Measurements from ENCODE around the gene STPG3. TPM values are rescaled to one million over a fixed set of nuclear protein-coding genes. Genes with fewer than 3 reads are reported as not detected.

Gene STPG3
- total RNA-seq, 2 experiments from 2014 or later: not detected

- ChIA-PET POLR2A (no interaction called here), CTCF (interaction anchor here (1.4 kb wide), 1 partner anchor 41 kb away, joined by 3 read pairs; the partner anchor contains the start of gene RNF224)
Observed at GRCh38 chr9:137268538-137269201, 17.6 kb downstream of the STPG3 start.

- POLR2A ChIA-PET: no interaction called here
- CTCF ChIA-PET: interaction anchor here (1.4 kb wide), 1 partner anchor 42 kb away, joined by 3 read pairs; the partner anchor contains the start of gene RNF224
Observed at GRCh38 chr9:137269231-137269772, 18.2 kb downstream of the STPG3 start.

- POLR2A ChIA-PET: no interaction called here
- CTCF ChIA-PET: no interaction called here
Observed at GRCh38 chr9:137270929-137271695, 20.0 kb downstream of the STPG3 start.

- ChIA-PET CTCF (no interaction called here), POLR2A (no interaction called here)
Observed at GRCh38 chr9:137271696-137272076, 20.6 kb downstream of the STPG3 start.

GRCh38 chr9:137272241-137273094 is 21.4 kb downstream of the STPG3 start:
- ChIA-PET POLR2A (no interaction called here), CTCF (no interaction called here)

- POLR2A ChIA-PET: no interaction called here
Observed at GRCh38 chr9:137273095-137273490, 22.0 kb downstream of the STPG3 start.

GRCh38 chr9:137273611-137274320 is 22.7 kb downstream of the STPG3 start:
- ChIA-PET POLR2A (no interaction called here), CTCF (no interaction called here)

More at GRCh38 chr9:137273095-137273490, 22.0 kb downstream of the STPG3 start:
- CTCF ChIA-PET: no interaction called here

- POLR2A ChIA-PET: no interaction called here
Observed at GRCh38 chr9:137275203-137275587, 24.1 kb downstream of the STPG3 start.

GRCh38 chr9:137275588-137276472 is 24.7 kb downstream of the STPG3 start:
- POLR2A ChIA-PET: interaction anchor here (0.8 kb wide), 1 partner anchor 15 kb away, joined by 3 read pairs; no protein-coding TSS in a partner anchor
- CTCF ChIA-PET: interaction anchor here (1.1 to 1.5 kb wide), 3 partner anchors 11 to 147 kb away, joined by 3 to 4 read pairs (median 3); partner anchors contain the start of gene EXD3

More at GRCh38 chr9:137275203-137275587, 24.1 kb downstream of the STPG3 start:
- CTCF ChIA-PET: no interaction called here

- ChIA-PET CTCF (interaction anchor here (1.1 to 1.5 kb wide), 3 partner anchors 10 to 146 kb away, joined by 3 to 4 read pairs (median 3); partner anchors contain the start of gene EXD3), POLR2A (interaction anchor here (0.6 to 1.0 kb wide), 3 partner anchors 14 to 22 kb away, joined by 3 read pairs; no protein-coding TSS in a partner anchor)
Observed at GRCh38 chr9:137276473-137277328, 25.6 kb downstream of the STPG3 start.

GRCh38 chr9:137277329-137278041 is 26.4 kb downstream of the STPG3 start, which contains the start of gene TOR4A:
Gene TOR4A, plus strand, starts transcription at chr9:137277726. Its CDS starts 964 bp downstream, at chr9:137278690.
- POLR2A ChIA-PET: interaction anchor here (0.6 to 1.0 kb wide), 2 partner anchors 20 to 23 kb away, joined by 3 read pairs; no protein-coding TSS in a partner anchor
- CTCF ChIA-PET: interaction anchor here (1.1 to 1.5 kb wide), 2 partner anchors 9 to 145 kb away, joined by 3 to 4 read pairs; partner anchors contain the start of gene EXD3

- ChIA-PET POLR2A (interaction anchor here (1.0 kb wide), 1 partner anchor 24 kb away, joined by 3 read pairs; no protein-coding TSS in a partner anchor), CTCF (no interaction called here)
Observed at GRCh38 chr9:137278061-137278701, 27.1 kb downstream of the STPG3 start.

GRCh38 chr9:137278721-137279711 is 27.9 kb downstream of the STPG3 start:
- ChIA-PET CTCF (no interaction called here), POLR2A (no interaction called here)

GRCh38 chr9:137279741-137280473 is 28.8 kb downstream of the STPG3 start:
- ChIA-PET CTCF (interaction anchor here (0.5 to 0.6 kb wide), 2 partner anchors 11 to 194 kb away, joined by 3 to 5 read pairs; no protein-coding TSS in a partner anchor), POLR2A (no interaction called here)
